Effector memory CD8-positive, alpha-beta T cell (primary cell): ENCODE results near the gene TDG.

ENCODE experiments used
- ATAC-seq: fragments of 150-1000 bp; cut with Tn5 transposase; replicated peaks from 2 replicates; pipeline ENCODE4 v1.10.0; 2021; ENCODE audit warnings: mild to moderate bottlenecking, moderate library complexity
- DNase-seq, 3 experiments: peaks; one replicate each; pipeline ENCODE4 v3.0.0; 2021
- H3K27ac Mint-ChIP-seq, 2 donors: one replicate each; pipeline ENCODE4 v1.8.0; 2022; ENCODE audit warnings: mild to moderate bottlenecking in 2 of 2, mixed read lengths in 2 of 2, moderate library complexity in 2 of 2
- H3K27me3 Mint-ChIP-seq, 2 donors: one replicate each; pipeline ENCODE4 v1.8.0; 2022; ENCODE audit warnings: mixed read lengths in 2 of 2
- H3K36me3 Mint-ChIP-seq: one replicate; pipeline ENCODE4 v1.8.0; 2022; ENCODE audit warnings: mild to moderate bottlenecking, moderate library complexity, mixed read lengths; ENCODE audit not compliant: insufficient read depth
- H3K4me1 Mint-ChIP-seq, 2 donors: one replicate each; pipeline ENCODE4 v1.8.0; 2022; ENCODE audit warnings: low read depth in 2 of 2, mixed read lengths in 2 of 2
- H3K4me3 Mint-ChIP-seq, 2 donors: one replicate each; pipeline ENCODE4 v1.8.0; 2022; ENCODE audit warnings: mild to moderate bottlenecking in 2 of 2, mixed read lengths in 2 of 2, moderate library complexity in 2 of 2
- H3K9me3 Mint-ChIP-seq, 2 donors: one replicate each; pipeline ENCODE4 v1.8.0; 2022; ENCODE audit warnings: mixed read lengths in 2 of 2

TDG gene

DNA sequence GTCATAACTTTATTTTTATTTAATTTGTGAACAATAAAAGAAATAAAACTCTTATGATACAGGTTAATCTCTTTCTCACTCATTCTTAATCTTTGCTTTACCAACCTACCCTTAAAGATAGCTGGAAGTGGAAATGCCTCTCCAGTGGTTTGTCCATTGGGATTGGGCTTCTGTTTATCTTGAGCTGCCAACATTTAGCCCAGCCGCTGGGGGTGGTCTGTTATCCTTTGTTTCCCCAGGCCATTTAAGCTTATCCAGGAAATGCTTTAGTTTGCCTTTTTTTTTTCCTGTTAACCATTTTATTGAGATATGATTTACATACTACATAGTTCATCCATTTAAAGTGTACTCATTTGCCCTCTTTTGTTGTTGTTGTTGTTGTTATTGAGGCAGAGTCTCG lies 8.2 kb downstream of the TDG start:
- DNase-seq (no peak), ATAC-seq (no peak)
- no peak overlapping the region for H3K4me3 Mint-ChIP-seq
- peak overlapping the region; percentile 46 to 73 for H3K27ac Mint-ChIP-seq
- H3K36me3 Mint-ChIP-seq, result peaks cover 34% of the 10 kb centered on the region
- H3K27me3 Mint-ChIP-seq, result no peaks in the 10 kb centered on the region
- no peaks in the 10 kb centered on the region for H3K9me3 Mint-ChIP-seq
- H3K4me1 Mint-ChIP-seq, result peaks cover 31 to 44% of the 10 kb centered on the region in 2 donors

DNA sequence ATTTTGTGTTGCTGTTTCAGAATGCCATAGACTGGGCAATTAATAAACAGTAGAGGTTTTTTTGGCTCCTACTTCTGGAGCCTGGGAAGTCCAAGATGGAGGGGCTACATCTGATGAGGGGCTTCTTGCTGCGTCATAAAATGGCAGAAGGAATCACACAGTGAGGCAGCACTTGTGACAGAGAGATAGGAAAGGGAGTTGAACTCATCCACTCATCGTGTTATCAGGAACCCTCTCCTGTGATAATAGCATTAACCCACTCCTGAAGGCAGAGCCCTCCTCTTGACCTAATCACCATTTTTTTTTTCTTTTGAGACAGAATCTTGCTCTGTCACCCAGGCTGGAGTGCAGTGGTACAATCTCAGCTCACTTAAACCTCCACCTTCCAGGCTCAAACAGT lies 9.7 kb downstream of the TDG start:
- peaks cover 25 to 36% of the 10 kb centered on the region in 2 donors for H3K4me1 Mint-ChIP-seq
- no peaks in the 10 kb centered on the region for H3K27me3 Mint-ChIP-seq
- H3K27ac Mint-ChIP-seq, result peak overlapping the region in 1 of 2 donors; percentile 46
- DNase-seq (no peak), ATAC-seq (no peak)
- no peaks in the 10 kb centered on the region for H3K9me3 Mint-ChIP-seq
- peaks cover 47% of the 10 kb centered on the region for H3K36me3 Mint-ChIP-seq
- H3K4me3 Mint-ChIP-seq, result no peak overlapping the region

DNA sequence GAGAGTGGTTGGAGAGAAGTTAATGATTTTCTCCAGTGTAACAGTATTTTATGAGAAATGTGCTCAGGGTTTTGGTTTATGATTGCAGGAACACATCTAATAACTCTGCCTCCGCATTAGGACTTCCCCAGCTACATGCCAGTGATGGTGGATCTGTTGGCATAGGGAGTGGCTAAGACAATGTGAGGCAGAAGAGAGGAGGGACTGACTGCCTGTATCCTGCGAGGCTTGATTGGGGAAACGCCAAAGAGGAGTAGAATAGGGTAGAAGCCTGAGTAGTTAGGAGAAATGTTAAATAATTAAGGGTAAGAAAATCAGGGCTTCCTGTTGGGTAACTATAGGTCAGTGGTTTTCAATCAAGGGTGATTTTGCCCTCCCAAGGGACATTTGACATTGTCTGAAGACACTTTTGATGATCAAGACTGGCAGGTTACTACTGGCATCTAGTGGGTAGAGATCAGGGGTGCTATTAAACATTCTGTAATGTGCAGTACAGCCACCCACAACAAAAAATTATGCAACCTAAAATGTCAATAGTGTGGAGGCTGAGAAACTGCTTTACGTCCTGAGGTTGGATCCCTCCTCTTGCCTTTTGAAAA lies 12.8 kb downstream of the TDG start:
- H3K36me3 Mint-ChIP-seq, result peaks cover 62% of the 10 kb centered on the region
- H3K27me3 Mint-ChIP-seq, result no peaks in the 10 kb centered on the region
- no peak for ATAC-seq
- H3K9me3 Mint-ChIP-seq, result no peaks in the 10 kb centered on the region
- H3K4me3 Mint-ChIP-seq, result no peak overlapping the region
- DNase-seq, result no peak
- peaks cover 20 to 31% of the 10 kb centered on the region in 2 donors for H3K4me1 Mint-ChIP-seq
- H3K27ac Mint-ChIP-seq, result peak overlapping the region; percentile 35 to 47

DNA sequence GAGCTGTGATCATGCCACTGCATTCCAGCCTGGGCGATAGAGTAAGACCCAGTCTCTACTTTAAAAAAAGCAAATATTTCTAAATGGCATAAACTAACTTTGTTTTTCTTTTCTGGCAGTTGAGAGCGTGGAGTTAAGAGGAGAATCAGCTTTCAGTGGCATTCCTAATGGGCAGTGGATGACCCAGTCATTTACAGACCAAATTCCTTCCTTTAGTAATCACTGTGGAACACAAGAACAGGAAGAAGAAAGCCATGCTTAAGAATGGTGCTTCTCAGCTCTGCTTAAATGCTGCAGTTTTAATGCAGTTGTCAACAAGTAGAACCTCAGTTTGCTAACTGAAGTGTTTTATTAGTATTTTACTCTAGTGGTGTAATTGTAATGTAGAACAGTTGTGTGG lies 21.2 kb downstream of the TDG start:
- ATAC-seq, result no peak
- Mint-ChIP-seq H3K27ac (no peak overlapping the region), H3K9me3 (no peaks in the 10 kb centered on the region), H3K4me1 (no peaks in the 10 kb centered on the region), H3K36me3 (peaks cover 48% of the 10 kb centered on the region), H3K27me3 (no peaks in the 10 kb centered on the region), H3K4me3 (no peak overlapping the region)
- no peak for DNase-seq

DNA sequence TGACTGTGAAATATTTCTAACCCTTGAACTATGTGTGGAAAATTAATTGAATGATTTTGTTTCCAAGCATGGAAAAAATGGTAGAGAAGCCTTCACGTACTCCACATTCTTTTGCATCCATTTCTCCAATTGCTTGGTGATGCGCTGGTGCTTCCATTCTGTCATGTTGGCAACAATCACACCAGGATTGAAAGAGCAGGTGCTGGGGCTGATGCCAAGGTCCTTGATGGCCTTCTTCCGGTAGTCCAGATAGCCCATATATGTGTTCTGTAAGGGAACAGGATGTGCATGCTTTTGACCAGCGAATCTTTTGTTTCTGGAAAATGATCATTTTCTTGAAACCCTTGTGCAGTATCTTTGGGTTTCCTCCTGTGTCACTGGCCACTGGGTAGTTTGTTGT lies 28.6 kb downstream of the TDG start:
- peaks cover 23% of the 10 kb centered on the region in 2 donors for H3K27me3 Mint-ChIP-seq
- DNase-seq (no peak), ATAC-seq (no peak)
- no peak overlapping the region for H3K4me3 Mint-ChIP-seq
- no peaks in the 10 kb centered on the region for H3K9me3 Mint-ChIP-seq
- no peak overlapping the region for H3K27ac Mint-ChIP-seq
- no peaks in the 10 kb centered on the region for H3K4me1 Mint-ChIP-seq
- no peaks in the 10 kb centered on the region for H3K36me3 Mint-ChIP-seq

DNA sequence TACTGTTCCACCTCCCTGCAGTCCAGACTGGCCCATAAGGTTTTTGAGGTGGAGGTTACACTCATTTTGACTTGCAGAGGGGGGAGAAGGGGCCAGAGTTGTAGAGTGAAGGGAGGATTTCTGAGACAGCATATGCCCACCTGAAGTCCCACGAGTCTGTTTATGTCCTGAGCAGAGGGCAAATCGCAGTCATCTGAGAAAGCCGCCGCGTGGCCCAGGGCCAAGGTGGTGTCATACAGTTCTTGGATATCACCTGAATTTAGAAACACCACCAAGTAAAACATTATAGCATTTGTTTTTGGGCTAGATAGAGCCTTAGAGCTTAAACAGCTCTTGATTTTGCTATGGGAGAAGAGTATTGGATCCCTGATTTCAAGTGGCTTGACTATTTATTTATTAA lies 30.9 kb downstream of the TDG start:
- H3K36me3 Mint-ChIP-seq, result no peaks in the 10 kb centered on the region
- no peak overlapping the region for H3K27ac Mint-ChIP-seq
- H3K27me3 Mint-ChIP-seq, result peaks cover 44% of the 10 kb centered on the region in 2 donors
- H3K4me1 Mint-ChIP-seq, result no peaks in the 10 kb centered on the region
- ATAC-seq (no peak), DNase-seq (no peak)
- no peak overlapping the region for H3K4me3 Mint-ChIP-seq
- H3K9me3 Mint-ChIP-seq, result no peaks in the 10 kb centered on the region

DNA sequence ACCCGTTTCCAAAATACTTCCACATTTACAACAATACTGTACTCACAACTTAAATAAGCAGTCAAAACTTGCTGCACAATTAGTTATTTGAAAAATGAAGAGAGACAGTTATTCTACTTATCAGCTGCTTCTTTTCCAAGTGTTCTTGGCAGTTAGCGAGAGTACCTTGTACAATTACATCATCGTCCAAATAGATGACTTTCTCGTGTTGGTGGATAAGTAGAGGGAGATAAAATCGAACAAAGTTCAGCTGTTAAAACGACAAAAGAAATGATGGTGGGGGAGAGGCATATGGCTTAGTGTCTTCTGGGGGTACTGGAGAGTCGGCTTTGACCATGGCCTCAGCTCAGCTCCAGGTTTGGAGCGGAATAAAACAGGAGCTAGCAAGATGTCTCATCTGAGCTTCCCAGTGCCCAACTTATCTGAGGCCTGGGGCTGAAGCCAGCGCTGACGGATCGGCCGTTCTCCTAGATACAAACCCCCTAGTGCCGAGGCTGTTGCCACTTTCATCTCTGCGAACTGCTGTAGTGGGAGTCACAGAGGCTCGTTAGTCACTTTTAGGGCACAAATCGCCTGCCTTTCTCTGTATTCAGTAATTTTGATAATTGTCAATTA lies 31.7 kb downstream of the TDG start:
- Mint-ChIP-seq H3K9me3 (no peaks in the 10 kb centered on the region), H3K4me1 (no peaks in the 10 kb centered on the region), H3K27ac (no peak overlapping the region), H3K4me3 (no peak overlapping the region), H3K36me3 (no peaks in the 10 kb centered on the region), H3K27me3 (peaks cover 44 to 49% of the 10 kb centered on the region in 2 donors)
- ATAC-seq (no peak), DNase-seq (no peak)

DNA sequence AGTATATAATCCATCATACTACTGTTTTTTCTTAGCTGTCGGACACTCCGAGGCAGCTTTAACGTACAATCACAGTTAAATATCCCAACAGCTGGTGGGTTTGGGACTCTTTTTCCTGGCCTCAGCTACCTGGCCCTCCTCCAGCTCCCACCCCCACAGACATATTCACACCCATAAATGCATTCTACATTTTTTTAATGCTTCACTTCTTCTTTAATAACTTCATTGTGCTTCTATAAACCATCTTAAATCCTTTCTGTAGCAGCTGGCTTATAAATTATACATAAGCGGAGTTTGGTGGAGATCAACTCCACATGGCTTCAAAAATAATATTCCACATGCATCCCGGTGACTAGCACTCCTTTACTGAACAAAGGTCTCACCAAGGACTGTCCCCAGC lies 33.3 kb downstream of the TDG start:
- H3K4me1 Mint-ChIP-seq, result no peaks in the 10 kb centered on the region
- DNase-seq (no peak), ATAC-seq (no peak)
- no peaks in the 10 kb centered on the region for H3K36me3 Mint-ChIP-seq
- no peak overlapping the region for H3K4me3 Mint-ChIP-seq
- H3K27ac Mint-ChIP-seq, result no peak overlapping the region
- H3K27me3 Mint-ChIP-seq, result peaks cover 57 to 59% of the 10 kb centered on the region in 2 donors
- no peaks in the 10 kb centered on the region for H3K9me3 Mint-ChIP-seq

DNA sequence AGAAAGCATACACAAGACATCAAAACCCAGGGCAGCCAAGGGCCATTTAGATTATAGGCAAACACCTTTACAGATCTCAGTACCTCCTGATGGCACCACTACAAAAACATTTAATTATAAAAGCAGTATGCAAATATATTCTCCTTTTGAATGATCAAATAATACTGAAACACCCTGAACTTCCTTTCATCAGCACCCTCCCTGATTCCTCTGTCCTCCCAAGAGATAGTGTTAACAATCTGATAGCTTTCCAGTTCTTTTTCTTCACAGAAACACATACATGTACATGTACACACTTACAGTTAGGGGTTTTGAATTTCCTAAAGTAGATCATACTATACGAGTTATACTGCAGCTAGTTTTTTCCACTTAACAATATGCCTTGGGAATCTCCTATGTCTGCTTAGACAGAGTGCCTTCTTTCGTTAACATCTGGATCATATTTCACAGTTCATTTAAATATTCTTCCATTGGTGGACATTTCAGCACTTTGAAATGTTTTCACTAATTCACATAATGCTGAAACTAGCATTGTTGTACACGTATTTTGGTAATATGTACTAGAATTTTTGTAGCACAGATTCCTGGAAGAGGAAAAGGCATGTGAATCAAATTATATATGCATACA lies 35.2 kb downstream of the TDG start:
- Mint-ChIP-seq H3K9me3 (no peaks in the 10 kb centered on the region), H3K4me3 (no peak overlapping the region), H3K36me3 (no peaks in the 10 kb centered on the region), H3K4me1 (no peaks in the 10 kb centered on the region), H3K27me3 (peaks cover 60 to 74% of the 10 kb centered on the region in 2 donors), H3K27ac (no peak overlapping the region)
- DNase-seq (no peak), ATAC-seq (no peak)

DNA sequence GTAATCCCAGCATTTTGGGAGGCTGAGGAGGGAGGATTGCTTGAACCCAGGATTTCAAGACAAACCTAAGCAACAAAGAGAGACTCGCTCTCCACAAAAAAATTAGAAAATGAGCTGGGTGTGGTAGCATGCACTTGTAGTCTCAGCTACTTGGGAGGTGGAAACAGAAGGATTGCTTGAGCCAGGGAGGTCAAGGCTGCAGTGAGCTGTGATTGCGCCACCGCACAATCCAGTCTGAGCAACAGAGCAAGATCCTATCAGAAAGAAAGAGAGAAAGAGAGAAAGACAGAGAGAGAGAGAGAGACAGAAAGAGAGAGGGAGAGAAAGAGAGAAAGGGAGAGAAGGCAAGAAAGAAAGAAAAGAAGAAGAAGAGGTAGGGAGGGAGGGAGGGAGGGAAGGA lies 37.0 kb downstream of the TDG start:
- no peak overlapping the region for H3K4me3 Mint-ChIP-seq
- peaks cover 58 to 69% of the 10 kb centered on the region in 2 donors for H3K27me3 Mint-ChIP-seq
- H3K27ac Mint-ChIP-seq, result no peak overlapping the region
- DNase-seq (no peak), ATAC-seq (no peak)
- no peaks in the 10 kb centered on the region for H3K4me1 Mint-ChIP-seq
- H3K36me3 Mint-ChIP-seq, result no peaks in the 10 kb centered on the region
- no peaks in the 10 kb centered on the region for H3K9me3 Mint-ChIP-seq

DNA sequence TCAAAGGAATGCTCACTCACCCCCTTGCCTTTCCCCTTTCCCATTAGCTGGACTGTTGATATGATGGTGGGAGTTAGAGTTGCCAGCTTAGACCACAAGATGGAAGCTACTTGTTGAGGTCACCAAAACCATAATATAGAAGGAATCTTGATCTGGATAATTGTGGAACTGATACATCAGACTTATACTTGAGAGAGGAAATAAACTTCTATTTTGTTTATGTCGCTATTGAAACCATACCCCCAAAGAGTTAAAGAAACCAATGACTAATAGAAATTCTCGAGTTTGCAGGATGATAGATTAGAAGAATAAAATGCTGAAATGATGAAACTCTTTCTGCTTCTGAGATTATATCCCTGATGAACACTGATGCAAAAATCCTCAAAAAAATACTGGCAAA lies 37.9 kb downstream of the TDG start:
- ATAC-seq (no peak), DNase-seq (no peak)
- no peaks in the 10 kb centered on the region for H3K36me3 Mint-ChIP-seq
- H3K27ac Mint-ChIP-seq, result no peak overlapping the region
- no peaks in the 10 kb centered on the region for H3K9me3 Mint-ChIP-seq
- peaks cover 60 to 76% of the 10 kb centered on the region in 2 donors for H3K27me3 Mint-ChIP-seq
- H3K4me3 Mint-ChIP-seq, result no peak overlapping the region
- no peaks in the 10 kb centered on the region for H3K4me1 Mint-ChIP-seq

DNA sequence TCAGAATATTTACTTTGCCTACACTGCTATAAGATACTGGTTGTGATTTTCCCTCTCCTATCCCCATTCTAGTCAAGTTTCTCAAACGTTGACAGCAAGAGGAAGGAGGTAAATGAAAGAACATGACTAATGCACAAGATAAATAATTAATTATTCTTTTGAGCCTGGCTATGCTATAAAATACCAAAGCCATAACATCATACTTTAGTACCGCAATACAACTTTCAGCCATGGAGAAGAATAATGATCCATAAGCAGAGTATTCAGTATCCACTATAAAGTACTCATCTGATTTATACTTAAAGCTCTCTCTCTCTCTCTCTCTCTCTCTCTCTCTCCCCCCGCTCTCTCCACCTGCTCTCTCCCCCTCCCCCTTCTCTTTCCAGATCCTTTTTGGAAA lies 41.3 kb downstream of the TDG start:
- ATAC-seq, result no peak
- DNase-seq, result no peak
- H3K4me3 Mint-ChIP-seq, result no peak overlapping the region
- H3K27ac Mint-ChIP-seq, result no peak overlapping the region
- H3K4me1 Mint-ChIP-seq, result no peaks in the 10 kb centered on the region
- H3K9me3 Mint-ChIP-seq, result no peaks in the 10 kb centered on the region
- peaks cover 34 to 51% of the 10 kb centered on the region in 2 donors for H3K27me3 Mint-ChIP-seq
- no peaks in the 10 kb centered on the region for H3K36me3 Mint-ChIP-seq

DNA sequence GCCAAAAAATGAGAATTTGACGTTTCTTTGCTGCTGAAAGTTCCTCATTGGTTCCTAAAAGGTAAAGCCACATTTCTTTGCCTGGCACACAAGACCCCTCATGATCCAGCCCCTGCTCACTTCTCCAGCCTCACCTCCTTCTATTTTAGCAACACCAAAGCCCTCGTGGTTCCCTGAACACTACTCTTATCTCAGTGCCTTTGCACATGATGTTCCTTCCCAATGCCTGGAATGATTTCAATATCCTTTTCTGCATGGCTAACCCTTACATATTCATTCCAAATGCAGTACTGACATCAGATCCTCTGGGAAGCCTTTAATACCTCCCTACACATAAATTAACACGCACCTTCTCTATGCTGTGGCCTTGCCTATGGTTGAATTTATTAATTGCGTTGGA lies 44.4 kb downstream of the TDG start:
- peaks cover 11 to 27% of the 10 kb centered on the region in 2 donors for H3K27me3 Mint-ChIP-seq
- no peak overlapping the region for H3K27ac Mint-ChIP-seq
- ATAC-seq, result no peak
- DNase-seq, result no peak
- H3K36me3 Mint-ChIP-seq, result no peaks in the 10 kb centered on the region
- no peak overlapping the region for H3K4me3 Mint-ChIP-seq
- H3K4me1 Mint-ChIP-seq, result no peaks in the 10 kb centered on the region
- H3K9me3 Mint-ChIP-seq, result no peaks in the 10 kb centered on the region

DNA sequence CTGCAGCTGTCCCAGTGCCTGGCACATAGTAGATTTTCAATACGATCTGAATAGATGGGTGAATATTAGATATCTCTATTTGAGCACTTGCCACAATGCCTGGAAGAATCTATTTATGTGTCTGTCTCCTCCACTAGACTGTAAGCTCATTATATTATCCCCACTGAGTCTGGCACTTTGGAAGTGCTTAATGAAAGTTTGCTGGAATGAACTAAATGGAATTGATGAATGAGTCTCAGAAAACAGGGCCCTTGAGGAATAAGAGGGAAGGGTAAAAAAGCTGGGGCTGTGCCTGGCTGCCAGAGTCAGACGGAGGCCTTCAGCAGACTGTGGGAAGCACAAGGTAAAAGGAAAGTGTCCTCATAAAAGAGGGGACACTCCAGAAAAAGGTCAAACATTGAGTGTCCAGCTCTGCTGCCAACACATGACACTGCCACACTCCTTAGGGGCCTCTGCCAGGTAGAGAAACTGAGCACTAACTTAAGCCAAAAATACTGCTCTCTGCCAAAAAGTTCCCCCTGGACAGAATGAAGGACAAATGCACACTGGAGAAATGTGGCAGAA lies 45.0 kb downstream of the TDG start:
- Mint-ChIP-seq H3K4me3 (no peak overlapping the region), H3K27me3 (peaks cover 11 to 22% of the 10 kb centered on the region in 2 donors), H3K9me3 (no peaks in the 10 kb centered on the region), H3K27ac (no peak overlapping the region), H3K36me3 (no peaks in the 10 kb centered on the region), H3K4me1 (no peaks in the 10 kb centered on the region)
- no peak for DNase-seq
- no peak for ATAC-seq
